Sciatic nerve (tissue), 2 donors: Measurements from ENCODE around the gene XRCC3. TPM values are rescaled to one million over a fixed set of nuclear protein-coding genes. Genes with fewer than 3 reads are reported as not detected.
"Not testable (repeated sequence)": the region's sequence is repeated elsewhere in the genome, so short reads cannot be mapped to it uniquely, and the experiment has no call there.

Experiments
- ATAC-seq: fragments of 200-7000 bp; cut with Tn5 transposase; one replicate; pipeline ENCODE4 v1.9.1; 2020; ENCODE audit warnings: mild to moderate bottlenecking, moderate library complexity
- DNase-seq: peaks from one replicate; pipeline ENCODE4 v3.0.0-alpha.2; 2020; ENCODE audit warnings: low spot score
- intact Hi-C: fragments of 100-400 bp; cut with DNase I; formaldehyde crosslinking; loops from one replicate; pipeline ENCODE4 v1.14.2; 2022
- total RNA-seq: library from RNA; stranded (reverse); fragmentation: NEBNext Ultra II Directional; extraction: Animal tissue kit (Norgen Biotek cat#: 25700); gene quantifications from one replicate; pipeline ENCODE4 v1.2.1, GENCODE V29; 2021
- donor health status: DM: no; HTN: no; CAD: no.
- donor health status: DM: no; HTN: no; CAD: no.

The XRCC3 gene
- total RNA-seq, 1 donor from 2014 or later: 4.6 TPM

DNA sequence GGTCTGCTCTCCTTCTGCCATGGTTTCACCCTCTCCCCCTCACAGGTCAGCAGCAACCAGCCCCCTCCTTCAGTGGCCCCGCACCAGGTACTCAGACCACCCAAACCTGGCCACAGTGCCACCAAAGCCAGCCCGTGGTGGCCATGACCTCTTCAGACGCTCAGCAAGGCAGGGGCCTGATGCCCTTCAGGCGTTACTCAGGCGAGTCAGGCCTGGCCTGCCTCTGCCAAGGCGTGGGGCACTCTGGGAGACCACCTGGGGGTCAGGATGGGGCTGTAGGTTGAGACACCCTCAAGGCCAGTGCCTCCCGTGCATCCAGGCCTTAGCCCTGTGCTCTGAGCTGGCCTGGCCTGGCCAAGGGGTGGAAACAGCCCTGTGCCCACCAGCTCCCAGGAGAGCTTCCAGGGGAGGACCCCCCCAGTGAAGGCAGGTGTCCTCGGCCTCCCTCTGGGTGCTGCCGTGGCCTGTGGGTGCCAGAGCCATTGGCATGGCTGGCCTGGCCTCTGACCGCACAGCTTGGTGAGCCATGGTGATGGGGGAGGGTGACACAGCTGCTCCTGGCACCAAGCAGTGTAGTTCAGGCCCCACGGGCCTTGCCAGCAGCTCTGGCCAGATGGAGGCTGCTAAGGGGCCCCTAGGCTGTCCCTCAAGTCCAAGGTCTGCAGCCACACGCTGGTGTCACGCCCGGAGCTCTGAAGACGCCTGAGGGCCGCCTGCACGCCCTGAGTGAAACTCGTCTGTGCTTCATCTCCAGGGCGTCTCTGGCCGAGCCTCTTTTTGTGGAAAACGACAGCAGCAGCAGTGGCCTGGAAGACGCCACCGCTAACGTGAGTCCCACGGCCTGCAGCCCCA, 15.1 kb downstream of the XRCC3 start:
- no peak for ATAC-seq
- DNase-seq: no peak
- intact Hi-C loops: no loop called here

DNA sequence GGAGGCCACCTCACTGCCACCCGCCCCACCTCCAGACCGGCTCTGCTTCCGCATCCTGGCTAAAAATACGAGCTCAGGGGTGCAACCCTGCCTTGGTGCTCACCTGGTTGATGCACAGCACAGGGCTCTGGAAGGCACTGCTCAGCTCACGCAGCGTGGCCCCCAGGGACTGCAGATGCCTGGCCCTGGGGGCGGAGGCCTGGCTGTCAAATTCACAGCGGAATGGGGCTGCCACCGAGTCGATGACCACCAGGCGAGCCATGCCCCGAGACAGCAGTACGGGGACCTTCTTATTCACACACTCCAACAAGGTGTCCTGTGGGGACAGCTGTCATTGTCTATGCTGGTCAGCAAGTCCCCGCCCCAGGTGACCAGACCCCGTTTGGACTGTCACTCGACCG, 16.0 kb downstream of the XRCC3 start:
- intact Hi-C loops: no loop called here
- DNase-seq: no peak
- ATAC-seq: no peak

DNA sequence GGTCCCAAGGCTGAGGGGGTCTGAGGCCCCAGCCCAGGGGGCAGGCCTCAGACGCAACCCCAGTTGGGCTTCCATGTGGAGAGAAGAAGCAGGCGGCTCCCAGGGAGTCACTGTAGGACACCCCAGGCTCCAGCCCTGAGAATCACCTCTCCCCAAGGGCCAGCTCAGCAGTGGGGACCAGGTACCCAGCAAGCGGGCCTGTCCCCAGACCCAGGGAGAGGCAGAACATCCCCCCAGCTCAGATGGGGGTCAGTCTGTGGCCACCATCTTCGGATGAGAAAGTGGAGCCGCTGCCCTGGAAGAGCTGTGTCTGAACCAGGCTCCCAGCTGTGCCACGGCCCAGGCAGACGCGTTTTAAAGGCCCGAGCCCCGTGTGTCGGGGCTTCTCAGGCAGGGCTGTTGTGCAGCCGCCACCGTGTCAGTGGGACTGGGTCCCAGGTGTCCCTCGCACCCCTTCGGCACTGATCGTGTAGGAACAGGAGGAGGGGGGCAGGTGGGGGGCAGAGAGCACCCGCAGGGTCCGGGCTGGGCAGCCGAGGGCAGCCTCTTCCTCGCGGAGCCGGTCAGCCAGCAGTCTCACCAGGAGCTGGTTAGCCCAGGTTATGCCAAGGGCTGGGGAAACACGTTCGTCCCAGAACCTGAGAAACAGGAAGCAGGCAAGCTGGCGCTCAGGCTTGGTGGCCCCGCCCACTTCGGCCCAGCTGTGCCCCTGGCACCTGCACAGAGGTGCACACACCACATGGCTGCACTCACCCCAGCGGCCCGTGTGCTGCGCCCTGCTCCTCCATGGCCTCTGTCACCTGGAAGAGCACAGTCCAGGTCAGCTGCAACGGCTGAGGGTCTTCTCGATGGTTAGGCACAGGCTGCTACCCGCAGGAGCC, 16.6 kb downstream of the XRCC3 start:
- no peak for DNase-seq
- no peak for ATAC-seq
- intact Hi-C loops: no loop called here

DNA sequence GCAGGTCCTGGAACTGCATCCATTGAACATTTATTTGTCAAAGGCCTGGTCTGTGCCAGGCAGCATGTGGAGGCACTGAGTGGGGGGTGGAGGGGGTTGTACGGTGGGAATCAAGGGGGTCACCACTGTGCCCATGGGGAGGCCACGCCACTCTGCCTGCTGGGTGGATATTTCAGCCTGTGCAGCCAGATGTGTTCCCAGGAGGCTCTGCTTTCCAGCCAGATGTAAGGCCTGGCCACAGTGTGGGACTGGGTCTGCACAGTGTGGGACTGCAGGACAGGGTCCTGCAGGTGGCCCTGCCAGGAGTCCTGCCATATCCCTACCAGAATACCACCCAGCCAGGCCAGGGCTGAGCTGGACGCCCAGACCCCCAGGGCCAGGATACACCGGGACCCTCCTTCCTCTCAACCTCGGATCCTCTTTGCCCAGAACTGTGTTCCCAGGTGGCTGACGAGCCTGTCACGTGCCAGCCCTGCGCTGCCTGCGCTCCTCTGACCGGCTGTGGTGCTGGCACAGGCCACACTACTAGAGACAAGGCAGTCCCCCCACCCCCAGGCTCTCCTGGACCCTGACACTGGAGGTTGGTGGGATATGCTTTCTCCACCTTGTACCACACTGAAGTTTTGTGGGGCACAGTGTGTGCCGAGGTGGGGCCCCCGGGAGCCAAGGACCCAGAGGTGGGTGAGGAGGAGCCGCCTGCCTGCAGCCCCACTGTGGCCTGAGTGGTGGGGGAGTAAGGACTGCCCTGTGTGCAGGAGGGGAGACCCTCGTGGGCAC, 17.5 kb downstream of the XRCC3 start:
- ATAC-seq (no peak), DNase-seq (peak; percentile 44)
- intact Hi-C loops: no loop called here

DNA sequence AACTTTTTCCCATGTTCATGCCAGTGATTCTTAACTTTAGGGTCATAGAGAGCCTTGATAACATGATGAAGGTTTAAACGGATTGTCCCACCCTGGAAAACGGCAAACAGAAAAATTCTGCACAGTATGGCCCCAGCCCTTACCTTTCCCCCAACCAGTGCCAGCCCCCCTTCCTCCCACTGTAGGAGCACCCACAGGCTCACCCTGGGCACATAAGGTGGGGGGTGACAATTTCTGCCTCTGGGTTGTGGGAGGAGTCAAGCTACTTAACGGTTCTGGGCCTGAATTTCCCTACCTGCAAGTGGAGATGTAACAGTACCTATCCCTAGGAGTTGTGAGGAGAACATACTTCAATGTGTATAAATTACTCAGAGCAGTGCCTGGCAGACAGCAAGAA, 18.0 kb downstream of the XRCC3 start:
- intact Hi-C loops: no loop called here
- DNase-seq (peak; percentile 31), ATAC-seq (no peak)

DNA sequence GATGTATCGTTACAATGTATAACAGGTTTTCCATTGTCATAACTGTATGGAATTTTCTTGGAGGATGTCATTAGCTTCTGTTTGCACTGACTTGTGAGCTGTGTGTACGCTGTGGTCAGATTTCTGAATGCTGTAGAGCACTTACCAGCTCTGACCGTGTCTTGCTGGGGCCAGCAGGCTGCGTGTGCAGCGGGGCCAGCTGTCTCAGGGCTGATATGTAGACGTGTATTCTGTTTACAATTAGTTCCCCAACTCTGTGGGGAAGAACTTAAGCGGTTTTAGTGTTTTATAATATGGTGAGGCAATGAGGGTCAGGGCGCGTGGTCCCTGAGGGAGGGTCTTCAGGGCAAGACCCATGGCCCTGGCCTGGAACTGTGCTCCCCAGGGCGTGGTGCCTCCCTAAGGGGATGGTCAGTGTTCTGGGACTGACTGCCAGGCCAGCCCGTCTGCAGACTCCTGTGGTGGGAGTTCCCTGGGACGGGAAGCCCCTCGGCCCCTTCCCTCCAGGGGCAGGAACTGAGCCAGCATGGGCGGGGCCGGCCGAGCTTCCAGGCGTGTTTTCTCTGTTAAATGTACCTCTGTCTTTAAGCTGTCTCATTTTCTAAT, 18.7 kb downstream of the XRCC3 start:
- DNase-seq (peak; percentile 68), ATAC-seq (peak; percentile 80)
- intact Hi-C loops: no loop called here

DNA sequence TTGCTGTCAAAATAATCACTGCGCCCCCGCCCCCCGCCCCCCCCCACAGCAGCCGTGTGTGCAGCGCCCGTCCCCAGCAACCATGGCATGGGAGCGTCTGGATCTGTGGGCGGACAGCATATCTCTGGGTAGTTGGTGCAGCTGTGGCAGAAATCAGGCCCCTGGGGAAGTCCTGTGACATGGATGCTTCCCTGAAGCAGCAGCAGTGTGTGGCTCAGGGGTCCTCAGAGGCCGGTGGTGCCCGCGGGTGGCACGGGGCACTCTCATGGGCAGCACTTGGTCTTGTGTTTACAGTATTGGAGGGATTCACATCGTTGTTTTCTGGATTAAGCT, 19.2 kb downstream of the XRCC3 start:
- DNase-seq (peak; percentile 56), ATAC-seq (no peak)
- intact Hi-C loops: no loop called here

DNA sequence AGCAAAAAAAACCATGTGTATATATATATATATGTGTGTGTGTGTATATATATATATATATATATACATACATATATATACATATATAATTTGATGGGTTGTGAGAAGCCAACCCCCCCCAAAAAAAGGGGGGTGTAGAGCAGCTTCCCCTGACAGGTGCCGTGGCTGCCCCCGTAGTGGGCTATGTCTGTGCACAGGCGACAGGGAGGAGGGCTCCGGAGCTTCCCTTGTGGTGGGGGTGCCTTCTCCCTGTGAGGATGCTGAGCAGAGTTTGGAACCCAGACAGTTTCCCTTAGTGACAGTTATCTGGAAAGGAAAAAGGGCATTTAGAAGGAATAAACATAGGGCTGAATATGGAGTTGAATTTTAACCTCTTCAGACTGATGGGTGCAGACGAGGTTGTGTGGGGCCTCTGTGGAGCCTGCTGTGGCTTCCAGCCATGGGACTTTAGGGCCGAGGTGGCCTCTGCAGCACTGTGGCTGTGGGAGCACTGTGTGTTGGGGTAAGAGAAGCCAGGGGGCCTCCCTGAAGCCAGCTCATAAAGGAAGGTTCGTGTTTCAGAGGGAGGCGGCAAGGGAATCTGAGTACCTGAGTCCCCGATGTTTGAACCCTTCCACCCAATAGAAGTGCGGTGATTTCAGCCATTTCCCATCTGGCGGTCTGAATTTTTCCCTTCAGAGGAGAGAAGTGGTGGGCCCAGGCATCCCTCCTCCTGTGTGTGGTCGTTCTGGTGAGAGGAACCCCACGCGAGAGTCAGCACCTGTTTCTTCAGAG, 19.8 kb downstream of the XRCC3 start:
- ATAC-seq (no peak), DNase-seq (peak; percentile 55)
- intact Hi-C loops: no loop called here

DNA sequence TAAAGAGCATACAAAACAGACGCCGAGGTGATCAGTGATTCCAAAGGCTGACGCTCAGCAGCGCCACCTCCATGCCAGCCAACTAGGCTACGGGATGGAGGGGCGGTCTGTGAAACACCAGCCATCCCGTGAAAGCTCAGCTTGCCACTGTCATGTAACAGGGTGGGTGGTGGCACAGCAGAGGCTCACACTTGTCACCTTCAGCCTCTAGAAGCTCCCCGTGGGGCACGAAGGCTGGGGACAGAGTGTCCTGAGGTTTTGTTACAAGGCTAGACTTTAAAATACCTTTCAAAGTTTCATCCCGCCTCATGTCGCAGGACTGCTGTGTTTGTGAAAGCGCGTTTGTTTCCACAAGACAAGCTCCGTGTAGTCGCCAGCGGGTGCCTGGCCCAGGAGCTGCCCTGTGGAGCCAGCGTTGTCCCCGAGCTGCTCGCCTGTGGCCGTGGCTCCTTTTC, 20.7 kb downstream of the XRCC3 start:
- intact Hi-C loops: no loop called here
- ATAC-seq (no peak), DNase-seq (peak; percentile 47)

DNA sequence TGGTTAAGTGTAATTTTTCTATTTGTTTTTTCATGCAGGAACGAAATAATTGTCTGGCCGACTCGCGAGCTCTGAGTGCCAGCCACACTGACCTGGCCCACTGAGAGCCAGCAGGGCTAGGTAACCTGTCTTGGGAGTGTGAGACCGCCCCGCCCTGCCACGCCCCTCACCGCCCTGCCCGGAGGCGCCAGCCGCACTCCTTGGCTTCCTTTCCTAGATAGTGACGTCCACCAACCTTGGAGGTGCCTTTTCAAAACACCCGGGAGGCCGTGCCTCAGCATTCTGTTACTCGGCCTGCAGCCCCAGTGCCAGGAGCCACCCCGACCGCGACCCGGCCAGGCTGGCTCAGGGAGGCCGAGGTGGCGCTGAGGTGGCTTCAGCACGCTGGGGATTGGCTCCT, 21.7 kb downstream of the XRCC3 start:
- no peak for ATAC-seq
- DNase-seq: peak; percentile 50
- intact Hi-C loops: no loop called here

DNA sequence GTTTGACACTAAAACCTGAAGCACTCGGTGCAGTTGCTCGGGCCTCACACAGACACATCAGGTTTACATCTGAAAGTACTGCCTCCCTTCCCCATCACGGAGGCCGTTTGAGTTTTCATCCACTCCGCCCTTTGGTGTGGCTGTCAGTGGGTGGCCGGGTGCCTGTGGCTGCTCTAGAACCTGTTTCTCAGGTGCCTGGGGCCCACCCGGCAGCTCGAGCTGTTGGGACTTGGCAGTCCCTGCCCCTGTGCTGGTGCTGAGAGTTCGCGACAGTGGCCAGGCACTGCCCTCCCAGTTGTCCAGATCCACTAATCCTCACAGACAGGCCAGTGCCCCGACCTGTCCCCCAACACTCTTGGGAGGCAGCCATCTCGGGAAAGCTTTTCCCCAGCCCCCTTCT, 22.4 kb downstream of the XRCC3 start:
- peak; percentile 22 for DNase-seq
- intact Hi-C loops: no loop called here
- ATAC-seq: no peak

DNA sequence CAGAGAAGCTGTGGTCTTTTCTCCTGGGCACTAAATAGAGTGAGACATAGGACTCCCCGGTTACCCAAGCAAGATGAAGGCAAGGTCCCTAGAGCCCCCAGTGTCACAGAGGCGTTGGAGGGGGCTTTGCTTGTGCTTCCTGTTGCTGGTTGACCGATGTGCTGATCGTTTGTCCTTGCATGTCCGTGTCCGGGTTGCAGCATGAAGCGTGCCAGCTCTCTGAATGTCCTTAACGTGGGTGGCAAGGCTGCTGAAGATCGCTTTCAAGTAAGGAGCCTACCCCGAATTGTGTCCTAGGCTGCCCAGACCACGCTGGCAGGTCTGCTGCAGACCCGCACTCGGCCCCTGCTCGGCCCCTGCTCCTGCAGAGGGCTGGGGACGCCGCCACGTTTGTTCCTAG, 23.1 kb downstream of the XRCC3 start:
- intact Hi-C loops: no loop called here
- DNase-seq (peak; percentile 36), ATAC-seq (no peak)

DNA sequence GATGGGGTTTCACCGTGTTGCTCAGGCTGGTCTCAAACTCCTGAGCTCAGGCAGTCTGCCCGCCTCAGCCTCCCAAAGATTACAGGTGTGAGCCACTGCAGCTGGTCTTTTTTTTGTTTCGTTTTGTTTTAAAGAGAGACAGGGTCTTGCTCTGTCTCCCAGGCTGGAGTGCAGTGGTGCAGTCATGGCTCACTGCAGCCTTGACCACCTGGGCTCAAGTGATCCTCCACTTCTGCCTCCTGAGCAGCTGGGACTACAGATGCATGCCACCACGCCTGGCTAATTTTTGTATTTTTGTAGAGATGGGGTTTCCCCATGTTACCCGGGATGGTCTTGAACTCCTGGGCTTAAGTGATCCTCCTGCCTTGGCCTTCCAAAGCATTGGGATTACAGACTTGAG, 23.6 kb downstream of the XRCC3 start:
- DNase-seq, ATAC-seq, intact Hi-C loops: not testable (repeated sequence)

DNA sequence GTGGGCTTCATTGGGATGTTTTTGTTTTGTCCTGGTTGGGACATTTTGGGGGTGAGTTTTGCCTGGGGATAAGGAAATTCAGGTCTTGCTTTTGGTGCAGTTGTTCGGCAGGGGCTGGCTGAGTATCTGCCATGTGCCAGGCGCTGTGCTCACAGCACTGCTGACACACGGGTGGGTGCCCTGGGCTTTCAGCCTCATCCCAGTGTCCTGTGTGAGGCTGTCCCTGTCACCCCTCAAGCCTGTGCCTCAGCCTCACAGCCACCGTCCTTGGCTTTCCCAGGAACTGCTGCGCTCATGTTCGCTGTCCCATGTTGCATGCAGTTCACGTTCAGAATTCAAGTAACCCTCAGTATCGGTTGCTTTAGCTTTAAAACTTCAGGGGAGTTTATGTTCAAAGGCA, 24.9 kb downstream of the XRCC3 start:
- no peak for DNase-seq
- ATAC-seq: no peak
- intact Hi-C loops: no loop called here

DNA sequence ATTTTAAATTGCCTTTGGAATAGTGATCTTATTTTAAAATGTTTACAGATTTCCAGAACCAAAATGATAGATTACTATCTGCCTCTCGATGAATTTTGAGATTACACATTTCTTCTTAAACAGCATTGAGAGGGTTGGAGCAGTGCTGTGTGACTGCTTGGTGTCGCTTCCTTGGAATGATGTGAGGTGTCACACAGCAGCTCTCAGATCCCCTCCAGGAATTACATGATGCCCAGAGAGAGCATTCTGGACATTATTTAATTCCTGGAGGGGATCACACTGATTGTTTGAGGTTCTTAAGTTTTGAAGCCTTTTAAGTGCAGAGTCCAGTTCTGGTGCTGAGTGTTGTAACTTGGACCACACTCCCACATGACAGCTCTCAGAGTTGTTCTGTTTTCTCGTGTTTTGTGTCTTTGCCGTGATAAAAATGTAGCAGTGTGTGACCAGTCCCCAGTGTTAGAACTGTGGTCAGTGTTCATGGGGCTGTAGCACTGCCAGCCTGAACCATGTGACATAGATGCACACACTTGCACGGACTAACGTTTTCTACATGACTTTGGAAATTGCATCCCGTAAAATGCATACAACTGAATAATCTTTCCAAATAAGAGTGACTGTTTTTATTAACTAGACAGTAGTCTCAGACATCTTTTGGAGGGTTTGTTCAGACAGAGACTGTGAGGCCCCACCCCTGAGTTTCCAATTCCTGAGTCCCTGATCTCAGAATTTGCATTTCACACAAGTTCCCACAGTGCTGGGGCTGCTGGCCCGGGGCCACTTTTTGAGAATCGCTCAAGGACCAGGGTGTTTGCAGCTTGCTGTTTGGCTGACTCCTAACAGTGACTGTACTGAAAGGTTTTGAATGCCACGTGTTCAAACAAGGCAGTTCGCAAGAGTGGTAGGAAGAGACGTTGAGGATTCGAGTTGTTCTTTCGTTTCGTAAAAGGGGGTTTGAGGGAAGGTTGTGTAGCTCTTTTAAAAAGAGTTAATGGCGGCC, 26.0 kb downstream of the XRCC3 start:
- ATAC-seq: peak; percentile 53
- no peak for DNase-seq
- intact Hi-C loops: no loop called here

DNA sequence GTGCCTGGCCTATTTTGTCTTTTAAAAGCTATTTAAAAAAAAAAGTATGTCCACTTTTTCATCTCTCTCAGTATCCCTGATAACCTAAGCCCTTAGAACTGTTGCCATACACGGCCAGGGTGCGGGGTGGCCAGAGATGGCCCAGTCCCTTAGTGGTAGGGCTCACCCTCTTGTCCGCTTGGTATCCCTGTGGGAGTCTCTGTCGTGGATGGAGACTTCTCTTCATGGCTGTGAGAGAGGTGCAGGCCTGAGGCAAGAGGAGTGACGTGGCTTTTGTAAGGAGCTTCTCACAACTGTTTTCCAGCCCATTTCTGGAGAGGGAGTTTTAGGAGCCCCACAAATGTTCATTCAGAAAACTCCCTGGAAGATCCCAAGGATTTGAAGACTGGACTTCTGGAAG, 26.8 kb downstream of the XRCC3 start:
- no peak for ATAC-seq
- no peak for DNase-seq
- intact Hi-C loops: no loop called here

DNA sequence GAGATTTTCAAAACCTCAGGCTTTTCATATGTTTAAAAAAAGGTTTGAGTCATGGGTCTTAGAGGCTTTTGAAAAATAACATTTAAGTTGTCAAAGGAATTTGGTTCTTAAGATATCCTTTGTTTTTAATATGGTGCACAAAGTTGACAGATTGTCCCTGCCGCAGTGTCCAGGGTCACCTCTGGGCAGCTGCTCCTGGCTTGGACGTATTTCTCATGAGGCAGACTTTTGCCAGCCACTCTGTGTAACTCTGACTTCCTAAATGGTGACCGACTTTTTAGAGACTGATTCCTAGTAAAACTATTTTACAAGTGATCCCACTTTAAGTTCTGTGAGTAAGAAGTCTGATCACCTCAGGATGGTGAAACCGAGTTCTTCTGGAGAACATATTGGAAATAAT, 27.5 kb downstream of the XRCC3 start:
- ATAC-seq: no peak
- intact Hi-C loops: no loop called here
- no peak for DNase-seq
